Sigmoid colon (tissue), 4 donors: ENCODE data around the gene PDGFRA.

Experiments
- CTCF ChIP-seq, 4 experiments: fragments of 450-650 bp in 3 of 4; fragments of 200-600 bp in 1 of 4; IDR thresholded peaks; one replicate each; pipeline ENCODE4 v1.5.1; 2016 to 2019; ENCODE audit warnings: antibody characterized with exemption in 4 of 4, mild to moderate bottlenecking in 3 of 4, moderate library complexity in 2 of 4
- POLR2AphosphoS5 ChIP-seq, 4 donors: sonication (generic); formaldehyde crosslinking; IDR thresholded peaks; one replicate each; pipeline ENCODE4 v1.6.1; 2017; ENCODE audit warnings: antibody characterized with exemption in 4 of 4

GRCh38 chr4:54199919-54200318 is 29.2 kb upstream of the PDGFRA start:
- no peak for TF ChIP-seq POLR2AphosphoS5 (IDR thresholded peaks at IDR 0.05)
- TF ChIP-seq CTCF (IDR thresholded peaks at IDR 0.05) = no peak
